Ovary (tissue), 9 donors: ENCODE measurements around the gene BRINP3. TPM values are rescaled to one million over a fixed set of nuclear protein-coding genes. Genes with fewer than 3 reads are reported as not detected.

Experiments used
- DNase-seq, 5 donors: peaks; one replicate each; pipeline ENCODE4 v3.0.0-alpha.2; 2019 to 2020
- H3K27ac ChIP-seq, 2 donors: fragments of 200-600 bp; one replicate each; pipeline versions ENCODE4 v1.5.1 to v1.8.0; 2019 to 2022
- H3K27me3 ChIP-seq: fragments of 200-600 bp; one replicate; pipeline ENCODE4 v1.8.0; 2022
- H3K36me3 ChIP-seq: fragments of 200-600 bp; sonication (generic); one replicate; pipeline ENCODE4 v1.5.1; 2019
- H3K4me1 ChIP-seq: one replicate; pipeline ENCODE4 v1.8.1; 2013; ENCODE audit warnings: mild to moderate bottlenecking, moderate library complexity; ENCODE audit not compliant: insufficient read depth
- H3K4me3 ChIP-seq: fragments of 200-600 bp; sonication (generic); one replicate; pipeline ENCODE4 v1.5.1; 2017
- H3K9me3 ChIP-seq, 2 donors: fragments of 200-600 bp in 1 of 2; sonication (generic) in 1 of 2; one replicate each; pipeline versions ENCODE4 v1.5.1 to v1.8.1; 2013 to 2019; ENCODE audit warnings: mild to moderate bottlenecking in 1 of 2, moderate library complexity in 1 of 2
- CTCF ChIP-seq, 3 donors: fragments of 450-650 bp in 2 of 3; fragments of 200-600 bp in 1 of 3; IDR thresholded peaks; one replicate each; pipeline versions ENCODE4 v1.5.1 to v1.8.0; 2016 to 2022; ENCODE audit warnings: antibody characterized with exemption in 3 of 3, mild to moderate bottlenecking in 1 of 3
- EP300 ChIP-seq: sonication (generic); formaldehyde crosslinking; IDR thresholded peaks from one replicate; pipeline ENCODE4 v1.6.1; 2017; ENCODE audit warnings: antibody characterized with exemption
- POLR2A ChIP-seq: fragments of 450-650 bp; IDR thresholded peaks from one replicate; pipeline ENCODE4 v1.6.1; 2017; ENCODE audit warnings: antibody characterized with exemption, mild to moderate bottlenecking, moderate library complexity
- WGBS, 3 donors: extraction: QIAGEN DNeasy Blood & Tissue Kit in 1 of 3; methylation state at CpG; one replicate each; pipeline versions ENCODE4 v1.1.5 to v1.1.7; 2013 to 2017; 5-methylcytosine and 5-hydroxymethylcytosine counted together
- intact Hi-C, 4 donors: fragments of 100-400 bp; cut with DNase I; formaldehyde crosslinking; loops; one replicate each; pipeline versions ENCODE4 v1.11.0 to v1.15.1; 2022 to 2023
- polyA plus RNA-seq, 2 donors: library from polyadenylated mRNA; stranded (reverse); fragments of 200-250 nt in 1 of 2; fragments of 350-450 nt in 1 of 2; fragmentation: Illumina TruSeq in 1 of 2; extraction: RNeasy Lipid Tissue Mini Kit (QIAGEN cat#74804) in 1 of 2; gene quantifications; one replicate each; pipeline ENCODE4 v1.2.3, GENCODE V29; 2013 to 2014
- total RNA-seq, 7 donors: library from RNA; depleted of rRNA in 2 of 7; stranded (reverse); fragments of >200 nt in 2 of 7; fragmentation: NEBNext Ultra II Directional in 3 of 7; extraction: Animal tissue kit (Norgen Biotek cat#: 25700) in 3 of 7; gene quantifications; one replicate each; pipeline versions ENCODE4 v1.1.0 to v1.2.4, GENCODE V29; 2016 to 2023
- donor health status: DM: no; HTN: no; CAD: no; lungs with moderate emphysema.
- donor health status: DM: no; HTN: no; CAD: no.
- donor health status: Bipolar disorder and iron deficiency.
- donor health status: DM: yes; HTN: yes; CAD: no.
- donor health status: DM: no; HTN: no; CAD: no.
- donor health status: DM: yes; HTN: yes; CAD: no.

Gene BRINP3
- total and polyA plus RNA-seq, 9 donors, result 0.08 to 0.52 (median 0.23) TPM; not detected in 5

- Histone ChIP-seq H3K4me3 (no peak overlapping the region), H3K36me3 (no peaks in the 10 kb centered on the region), H3K27me3 (no peaks in the 10 kb centered on the region), H3K4me1 (no peaks in the 10 kb centered on the region), H3K27ac (no peak overlapping the region), H3K9me3 (no peaks in the 10 kb centered on the region)
- TF ChIP-seq EP300, result no peak
- TF ChIP-seq CTCF (IDR thresholded peaks at IDR 0.05), result no peak
- no peak for TF ChIP-seq POLR2A
- intact Hi-C loops, result no loop called here
- DNase-seq, result no peak
- WGBS, 3 donors, result 19 to 30% (median 26%) methylated on average over 3 of the region's 3 CpGs
Observed at GRCh38 chr1:190193508-190194115, 284.1 kb downstream of the BRINP3 start.

GRCh38 chr1:190192627-190193026 is 285.0 kb downstream of the BRINP3 start:
- Histone ChIP-seq H3K4me1 (no peaks in the 10 kb centered on the region), H3K4me3 (no peak overlapping the region), H3K27ac (no peak overlapping the region), H3K9me3 (no peaks in the 10 kb centered on the region), H3K36me3 (no peaks in the 10 kb centered on the region), H3K27me3 (no peaks in the 10 kb centered on the region)
- intact Hi-C loops, result no loop called here
- TF ChIP-seq CTCF (IDR thresholded peaks at IDR 0.05), result no peak
- no peak for TF ChIP-seq EP300
- TF ChIP-seq POLR2A, result no peak
- 24 to 26% (median 26%) methylated on average over 2 of the region's 2 CpGs for WGBS, 3 donors
- no peak for DNase-seq

GRCh38 chr1:190183588-190183987 is 294.1 kb downstream of the BRINP3 start:
- no peaks in the 10 kb centered on the region for H3K27me3 ChIP-seq
- no peak for DNase-seq

GRCh38 chr1:190179817-190180216 is 297.8 kb downstream of the BRINP3 start:
- Histone ChIP-seq H3K4me3 (no peak overlapping the region), H3K4me1 (no peaks in the 10 kb centered on the region), H3K27me3 (no peaks in the 10 kb centered on the region), H3K9me3 (no peaks in the 10 kb centered on the region), H3K27ac (no peak overlapping the region), H3K36me3 (no peaks in the 10 kb centered on the region)
- TF ChIP-seq CTCF (IDR thresholded peaks at IDR 0.05) (no peak), EP300 (no peak), POLR2A (no peak)
- WGBS, 3 donors, result 47 to 63% (median 52%) methylated on average over 3 of the region's 3 CpGs
- DNase-seq, result no peak
- intact Hi-C loops, result no loop called here

More at GRCh38 chr1:190183588-190183987, 294.1 kb downstream of the BRINP3 start:
- no peak overlapping the region for H3K27ac ChIP-seq
- no peaks in the 10 kb centered on the region for H3K4me1 ChIP-seq
- H3K4me3 ChIP-seq, result no peak overlapping the region
- intact Hi-C loops, result no loop called here
- no peaks in the 10 kb centered on the region for H3K9me3 ChIP-seq
- TF ChIP-seq POLR2A (no peak), EP300 (no peak), CTCF (IDR thresholded peaks at IDR 0.05) (no peak)
- H3K36me3 ChIP-seq, result no peaks in the 10 kb centered on the region
- WGBS, 3 donors, result 20 to 45% (median 37%) methylated on average over 1 of the region's 1 CpG
